H1 (cell line): ENCODE results near the gene ENAH. TPM values are rescaled to one million over a fixed set of nuclear protein-coding genes. Genes with fewer than 3 reads are reported as not detected.
"Not testable (repeated sequence)": the region's sequence is repeated elsewhere in the genome, so short reads cannot be mapped to it uniquely, and the experiment has no call there.

Experiments used
- CTCF ChIA-PET: fragments of 300-600 bp; sonication (Branson Sonifier 250); formaldehyde crosslinking; loops from one replicate; lab custom pipeline; 2021; ENCODE audit not compliant: partially characterized antibody; lab: Charles Lee
- POLR2A ChIA-PET: fragments of 300-600 bp; sonication (Branson Sonifier 250); formaldehyde crosslinking; loops from one replicate; lab custom pipeline; 2021; ENCODE audit warnings: inconsistent platforms; ENCODE audit not compliant: partially characterized antibody; lab: Charles Lee
- DNase-seq, 2 experiments: peaks; one replicate each; pipeline versions ENCODE4 v3.0.0 to v3.0.0-alpha.2; 2010 to 2022; ENCODE audit warnings: low spot score in 2 of 2, low read depth in 1 of 2, mixed read lengths in 1 of 2
- FAIRE-seq: peaks from 2 replicates; lab custom pipeline; 2011; peaks lifted over from hg19 to GRCh38; lab: Jason Lieb, UNC
- H2AFZ ChIP-seq: 2 replicates; pipeline ENCODE4 v1.8.1; 2012; ENCODE audit warnings: low read length, inconsistent platforms
- H2AK5ac ChIP-seq: 2 replicates; pipeline ENCODE4 v1.6.1; 2013; ENCODE audit warnings: low read depth, low read length
- H2BK120ac ChIP-seq: replicated peaks from 2 replicates; pipeline ENCODE3; 2013; ENCODE audit warnings: low read depth, low read length, inconsistent platforms
- H2BK12ac ChIP-seq: 2 replicates; pipeline ENCODE4 v1.6.1; 2013; ENCODE audit warnings: low read depth, low read length
- H2BK15ac ChIP-seq: 2 replicates; pipeline ENCODE4 v1.6.1; 2013; ENCODE audit warnings: low read length
- H2BK20ac ChIP-seq: 2 replicates; pipeline ENCODE4 v1.6.1; 2013; ENCODE audit warnings: low read length
- H2BK5ac ChIP-seq: 2 replicates; pipeline ENCODE4 v1.6.1; 2013; ENCODE audit warnings: low read depth, low read length
- H3K14ac ChIP-seq: 2 replicates; pipeline ENCODE4 v1.6.1; 2013; ENCODE audit warnings: inconsistent platforms; ENCODE audit not compliant: insufficient read length
- H3K18ac ChIP-seq: 2 replicates; pipeline ENCODE4 v1.6.1; 2013; ENCODE audit warnings: low read length; ENCODE audit errors: extremely low read depth
- H3K23ac ChIP-seq: 2 replicates; pipeline ENCODE4 v1.6.1; 2013; ENCODE audit warnings: inconsistent platforms; ENCODE audit not compliant: insufficient read length
- H3K23me2 ChIP-seq: 2 replicates; pipeline ENCODE4 v1.6.1; 2013; ENCODE audit warnings: low read depth, low read length
- H3K27ac ChIP-seq: 2 replicates; pipeline ENCODE4 v1.6.1; 2011; ENCODE audit warnings: low read depth, low read length, inconsistent platforms
- H3K27me3 ChIP-seq, 4 experiments: replicated peaks in 1 of 4; 1 replicate in 1 of 4; 2 replicates in 3 of 4; pipeline versions ENCODE4 v1.6.1 to v1.8.1; 2011 to 2013; ENCODE audit warnings: low read length in 3 of 4, mild to moderate bottlenecking in 3 of 4, inconsistent platforms in 2 of 4, mixed read lengths in 2 of 4, moderate library complexity in 1 of 4; ENCODE audit not compliant: control insufficient read depth in 3 of 4, insufficient read depth in 3 of 4; ENCODE audit errors: extremely low read depth in 1 of 4
- H3K36me3 ChIP-seq, 4 experiments: 2 replicates each; pipeline versions ENCODE4 v1.6.1 to v1.8.1; 2011 to 2013; ENCODE audit warnings: mild to moderate bottlenecking in 4 of 4, low read length in 3 of 4, moderate library complexity in 2 of 4, control low read depth in 1 of 4, inconsistent platforms in 1 of 4; ENCODE audit not compliant: insufficient read depth in 4 of 4, control insufficient read depth in 2 of 4
- H3K4ac ChIP-seq: replicated peaks from 2 replicates; pipeline ENCODE3; 2013; ENCODE audit warnings: low read length, low read depth, mixed read lengths, inconsistent platforms; ENCODE audit not compliant: insufficient read length
- H3K4me1 ChIP-seq, 4 experiments: replicated peaks in 1 of 4; 1 replicate in 1 of 4; 2 replicates in 3 of 4; pipeline versions ENCODE4 v1.6.1 to v1.8.1; 2011 to 2013; ENCODE audit warnings: low read length in 3 of 4, inconsistent platforms in 2 of 4, mixed read lengths in 1 of 4; ENCODE audit not compliant: insufficient read depth in 4 of 4, control insufficient read depth in 3 of 4
- H3K4me2 ChIP-seq, 2 experiments: 2 replicates each; pipeline versions ENCODE4 v1.6.1 to v1.8.1; 2011 to 2013; ENCODE audit warnings: low read depth in 2 of 2, low read length in 2 of 2, control low read depth in 1 of 2, inconsistent platforms in 1 of 2, mild to moderate bottlenecking in 1 of 2; ENCODE audit not compliant: insufficient read depth in 1 of 2
- H3K4me3 ChIP-seq, 4 experiments: fragments of 200-600, 300-600 bp in 1 of 4; sonication (generic), shearing (Covaris generic), sonication (Bioruptor Twin) in 1 of 4; 2 replicates each; pipeline versions ENCODE4 v1.5.1 to v1.8.1; 2011 to 2016; ENCODE audit warnings: low read length in 4 of 4, low read depth in 3 of 4, control low read depth in 2 of 4, inconsistent platforms in 2 of 4, mild to moderate bottlenecking in 2 of 4, mixed read lengths in 1 of 4, moderate library complexity in 1 of 4; ENCODE audit not compliant: insufficient read depth in 2 of 4; ENCODE audit errors: extremely low read depth in 1 of 4
- H3K56ac ChIP-seq: replicated peaks from 2 replicates; pipeline ENCODE3; 2013; ENCODE audit warnings: low read depth, mild to moderate bottlenecking, mixed read lengths, low read length, inconsistent platforms; ENCODE audit not compliant: insufficient read length
- H3K79me1 ChIP-seq: 2 replicates; pipeline ENCODE4 v1.6.1; 2013; ENCODE audit warnings: low read depth, low read length, control low read depth
- H3K79me2 ChIP-seq, 2 experiments: 2 replicates each; pipeline versions ENCODE4 v1.6.1 to v1.8.1; 2012 to 2013; ENCODE audit warnings: low read length in 2 of 2, mild to moderate bottlenecking in 2 of 2, inconsistent platforms in 1 of 2; ENCODE audit not compliant: insufficient read depth in 2 of 2, control insufficient read depth in 1 of 2
- H3K9ac ChIP-seq, 4 experiments: replicated peaks in 1 of 4; 1 replicate in 1 of 4; 2 replicates in 3 of 4; pipeline versions ENCODE4 v1.6.1 to v1.8.1; 2011 to 2013; ENCODE audit warnings: low read depth in 3 of 4, low read length in 3 of 4, control low read depth in 2 of 4, mild to moderate bottlenecking in 2 of 4, moderate library complexity in 2 of 4, inconsistent platforms in 1 of 4; ENCODE audit errors: extremely low read depth in 1 of 4
- H3K9me3 ChIP-seq, 2 experiments: 2 replicates each; pipeline versions ENCODE4 v1.6.1 to v1.8.1; 2012 to 2013; ENCODE audit warnings: mild to moderate bottlenecking in 2 of 2, moderate library complexity in 2 of 2, control low read depth in 1 of 2, inconsistent platforms in 1 of 2, low read depth in 1 of 2, low read length in 1 of 2, mixed read lengths in 1 of 2; ENCODE audit not compliant: insufficient read depth in 2 of 2
- H4K20me1 ChIP-seq, 2 experiments: replicated peaks in 1 of 2; 2 replicates each; pipeline versions ENCODE3 to v1.8.1; 2011 to 2013; ENCODE audit warnings: inconsistent platforms in 2 of 2, low read length in 2 of 2, mild to moderate bottlenecking in 1 of 2; ENCODE audit not compliant: insufficient read depth in 2 of 2, control insufficient read depth in 1 of 2
- H4K5ac ChIP-seq: 2 replicates; pipeline ENCODE4 v1.6.1; 2013; ENCODE audit warnings: low read length, low read depth, mixed read lengths, inconsistent platforms; ENCODE audit not compliant: insufficient read length
- H4K8ac ChIP-seq: 2 replicates; pipeline ENCODE4 v1.8.0; 2013; ENCODE audit warnings: mild to moderate bottlenecking, moderate library complexity, low read length, inconsistent platforms; ENCODE audit not compliant: insufficient read depth; ENCODE audit errors: extremely low read depth
- H4K91ac ChIP-seq: replicated peaks from 2 replicates; pipeline ENCODE3; 2013; ENCODE audit warnings: low read length, mixed read lengths, inconsistent platforms; ENCODE audit not compliant: insufficient read length
- WGBS, 2 experiments: shearing (Covaris generic) in 1 of 2; methylation state at CpG; one replicate each; pipeline versions ENCODE4 v1.1.6 to v1.1.7; 2013 to 2015; ENCODE audit warnings: low lambda C conversion rate in 2 of 2, mixed read lengths in 2 of 2, inconsistent platforms in 1 of 2, low coverage in 1 of 2, missing lambda C conversion rate in 1 of 2; ENCODE audit not compliant: insufficient replicate concordance in 2 of 2, insufficient coverage in 1 of 2, insufficient read length in 1 of 2; ENCODE audit errors: extremely low coverage in 1 of 2, missing lambda C conversion rate in 1 of 2; 5-methylcytosine and 5-hydroxymethylcytosine counted together
- polyA plus RNA-seq, 7 experiments: library from polyadenylated mRNA; depleted of rRNA in 3 of 7; stranded (reverse) in 5 of 7; unstranded in 2 of 7; fragments of >200 nt in 5 of 7; fragments of 200-250 nt in 2 of 7; gene quantifications; 1 replicate in 5 of 7; 2 replicates in 1 of 7; 4 replicates in 1 of 7; pipeline versions ENCODE4 v1.2.1 to v1.2.3, GENCODE V29; 2011 to 2013; ENCODE audit warnings: missing spikeins in 2 of 7, mixed read lengths in 2 of 7
- total RNA-seq: library from RNA; stranded (reverse); fragmentation: NEBNext Ultra II Directional; extraction: Animal tissue kit (Norgen Biotek cat#: 25700); gene quantifications from 2 replicates; pipeline ENCODE4 v1.2.1, GENCODE V29; 2021

Gene ENAH
- total and polyA plus RNA-seq, 2 of the 8 experiments (the other 6 are each of a cell fraction or from before 2014, with no cell fraction given), result 39.1 to 335 TPM

DNA sequence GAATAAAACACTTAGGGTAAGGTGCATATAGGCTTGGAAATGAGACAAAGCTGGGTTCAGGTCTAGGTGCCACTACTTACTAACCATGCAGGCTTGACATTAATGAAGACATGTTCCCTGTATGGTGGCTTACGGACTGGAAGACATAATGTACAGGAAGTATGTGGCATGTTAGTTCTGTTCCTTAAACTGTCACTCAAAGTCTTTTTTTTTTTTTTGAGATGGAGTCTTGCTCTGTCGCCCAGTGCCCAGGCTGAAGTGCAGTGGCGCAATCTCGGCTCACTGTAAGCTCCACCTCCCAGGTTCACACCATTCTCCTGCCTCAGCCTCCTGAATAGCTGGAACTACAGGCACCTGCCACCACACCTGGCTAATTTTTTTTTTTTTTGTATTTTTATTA lies 20.1 kb downstream of the ENAH start:
- H3K18ac ChIP-seq, H3K9me3 ChIP-seq, H2BK20ac ChIP-seq, H4K5ac ChIP-seq, H3K4me3 ChIP-seq, H2AK5ac ChIP-seq, H3K23me2 ChIP-seq, H2BK15ac ChIP-seq, H3K9ac ChIP-seq, H2BK12ac ChIP-seq, H3K27ac ChIP-seq, H3K56ac ChIP-seq, H2AFZ ChIP-seq, H3K79me1 ChIP-seq, H3K4ac ChIP-seq, H2BK120ac ChIP-seq, FAIRE-seq, H3K14ac ChIP-seq, H3K27me3 ChIP-seq, H3K23ac ChIP-seq, DNase-seq, H3K4me2 ChIP-seq, H4K91ac ChIP-seq, H2BK5ac ChIP-seq, H4K8ac ChIP-seq, H3K36me3 ChIP-seq: not testable (repeated sequence)
- CTCF ChIA-PET, result interaction anchor here (0.7 to 2.5 kb wide), 4 partner anchors 10 to 152 kb away, joined by 3 to 6 read pairs (median 4); no protein-coding TSS in a partner anchor
- POLR2A ChIA-PET, result interaction anchor here (1.2 to 1.8 kb wide), 3 partner anchors 10 to 67 kb away, joined by 3 to 6 read pairs (median 5); partner anchors contain the start of gene ENAH
- 82% methylated on average over 4 of the region's 4 CpGs; no CpG with 5 or more reads in 1 of the 2 experiments for WGBS, 2 experiments
- Histone ChIP-seq H4K20me1 (peaks cover 16 to 19% of the 10 kb centered on the region in 2 experiments), H3K4me1 (peaks cover 0 to 10% (median 4%) of the 10 kb centered on the region in 4 experiments; a peak in 3 of 7 replicates), H3K79me2 (peaks cover 33 to 100% of the 10 kb centered on the region in 2 experiments)
